PC-3 (cell line): ENCODE results near the gene CCNY.

Source experiments
- CTCF ChIP-seq: fragments of 300-600 bp; sonication (generic); conservative IDR thresholded peaks from 2 replicates; pipeline ENCODE4 v1.5.1; 2017; ENCODE audit warnings: antibody characterized with exemption, low read depth, mild to moderate bottlenecking, low read length
- EZH2 ChIP-seq: fragments of 300-600 bp; sonication (generic); IDR thresholded peaks from one replicate; pipeline ENCODE4 v1.6.1; 2017; ENCODE audit warnings: antibody characterized with exemption, mild to moderate bottlenecking, low read length; ENCODE audit not compliant: unreplicated experiment
- EZH2phosphoT487 ChIP-seq: fragments of 300-600 bp; sonication (generic); IDR thresholded peaks from 2 replicates; pipeline ENCODE4 v1.6.1; 2018; ENCODE audit warnings: mild to moderate bottlenecking, antibody characterized with exemption, low read length, borderline replicate concordance

GRCh38 chr10:35425595-35425994 is 89.3 kb downstream of the CCNY start:
- TF ChIP-seq CTCF: no peak
- no peak for TF ChIP-seq EZH2
- no peak for TF ChIP-seq EZH2phosphoT487
